ENCODE measurements around the gene AMBRA1. TPM values are rescaled to one million over a fixed set of nuclear protein-coding genes. Genes with fewer than 3 reads are reported as not detected.

AMBRA1 gene
- total and polyA plus RNA-seq, 2 of the 8 experiments (the other 6 are each of a cell fraction or from before 2014, with no cell fraction given), result 14.2 to 37.4 TPM

GRCh38 chr11:46393759-46394158 lies 200.1 kb downstream of the AMBRA1 start:
- Histone ChIP-seq H3K23ac (ENCODE audit: insufficient read length) (no peak overlapping the region), H3K27me3 (replicated peaks in 1 of 4; ENCODE audit: control insufficient read depth in 3 of 4, extremely low read depth in 1 of 4, insufficient read depth in 3 of 4, low read length in 3 of 4) (peaks cover 19 to 32% (median 28%) of the 10 kb centered on the region in 4 experiments), H3K27ac (ENCODE audit: low read depth, low read length) (no peak overlapping the region), H3K4me2 (ENCODE audit: insufficient read depth in 1 of 2, low read depth in 2 of 2, low read length in 2 of 2) (peak overlapping the region in 1 of 2 experiments; percentile 69; a peak in 1 of 4 replicates), H3K36me3 (ENCODE audit: control insufficient read depth in 2 of 4, insufficient read depth in 4 of 4, low read length in 3 of 4) (peaks cover 0 to 9% (median 0%) of the 10 kb centered on the region in 4 experiments; a peak in 3 of 8 replicates), H4K5ac (ENCODE audit: insufficient read length, low read depth, low read length) (no peak overlapping the region), H2BK20ac (ENCODE audit: low read length) (no peak overlapping the region), H2AFZ (ENCODE audit: low read length) (no peak overlapping the region), H3K56ac (replicated peaks; ENCODE audit: insufficient read length, low read depth, low read length) (no peak overlapping the region), H4K91ac (replicated peaks; ENCODE audit: insufficient read length, low read length) (no peak overlapping the region), H3K9me3 (ENCODE audit: insufficient read depth in 2 of 2, low read depth in 1 of 2, low read length in 1 of 2) (no peaks in the 10 kb centered on the region; a peak in 1 of 4 replicates), H2BK5ac (ENCODE audit: low read depth, low read length) (no peak overlapping the region), H3K23me2 (ENCODE audit: low read depth, low read length) (peaks cover 32% of the 10 kb centered on the region), H3K4me3 (ENCODE audit: extremely low read depth in 1 of 4, insufficient read depth in 2 of 4, low read depth in 3 of 4, low read length in 4 of 4) (no peak overlapping the region; a peak in 1 of 8 replicates), H4K20me1 (replicated peaks in 1 of 2; ENCODE audit: control insufficient read depth in 1 of 2, insufficient read depth in 2 of 2, low read length in 2 of 2) (peaks cover 1 to 10% of the 10 kb centered on the region in 2 experiments), H2BK12ac (ENCODE audit: low read depth, low read length) (no peak overlapping the region), H2AK5ac (ENCODE audit: low read depth, low read length) (no peak overlapping the region), H3K9ac (replicated peaks in 1 of 4; ENCODE audit: extremely low read depth in 1 of 4, low read depth in 3 of 4, low read length in 3 of 4) (no peak overlapping the region), H4K8ac (ENCODE audit: extremely low read depth, insufficient read depth, low read length) (no peak overlapping the region), H3K79me2 (ENCODE audit: control insufficient read depth in 1 of 2, insufficient read depth in 2 of 2, low read length in 2 of 2) (no peaks in the 10 kb centered on the region), H2BK120ac (replicated peaks; ENCODE audit: low read depth, low read length) (no peak overlapping the region), H3K18ac (ENCODE audit: extremely low read depth, low read length) (no peak overlapping the region), H2BK15ac (ENCODE audit: low read length) (no peak overlapping the region), H3K4me1 (replicated peaks in 1 of 4; ENCODE audit: control insufficient read depth in 3 of 4, insufficient read depth in 4 of 4, low read length in 3 of 4) (peaks cover 0 to 17% (median 13%) of the 10 kb centered on the region in 4 experiments; a peak in 6 of 7 replicates), H3K14ac (ENCODE audit: insufficient read length) (no peak overlapping the region), H3K4ac (replicated peaks; ENCODE audit: insufficient read length, low read depth, low read length) (no peak overlapping the region), H3K79me1 (ENCODE audit: low read depth, low read length) (no peaks in the 10 kb centered on the region)
- no peak for TF ChIP-seq SIN3A (conservative IDR thresholded peaks at IDR 0.05 in 1 of 2, IDR thresholded peaks at IDR 0.05 in 1 of 2; ENCODE audit: low read depth in 1 of 2, low read length in 2 of 2)
- CTCF ChIA-PET (ENCODE audit: partially characterized antibody), result interaction anchor here (0.5 to 7.7 kb wide), 7 partner anchors 10 to 223 kb away, joined by 3 to 124 read pairs (median 7); partner anchors contain the start of genes ATG13 and HARBI1
- WGBS, 2 experiments (ENCODE audit: extremely low coverage in 1 of 2, insufficient coverage in 1 of 2, insufficient read length in 1 of 2, insufficient replicate concordance in 2 of 2, low coverage in 1 of 2, low lambda C conversion rate in 2 of 2, missing lambda C conversion rate in 1 of 2), result 98% methylated on average over 2 of the region's 4 CpGs; no CpG with 5 or more reads in 1 of the 2 experiments
- POLR2A ChIA-PET (ENCODE audit: partially characterized antibody), result interaction anchor here (1.7 to 2.5 kb wide), 2 partner anchors 10 to 23 kb away, joined by 5 to 17 read pairs; no protein-coding TSS in a partner anchor
- FAIRE-seq (no peak), DNase-seq (ENCODE audit: low read depth in 1 of 2, low spot score in 2 of 2) (no peak)

Data from H1 (cell line).